Rectal smooth muscle tissue (tissue), 1 donor: ENCODE measurements around the gene LDLRAD4.

Experiments
- H3K27ac ChIP-seq: one replicate; pipeline ENCODE4 v1.7.0; 2013; ENCODE audit warnings: low read depth, low read length, inconsistent platforms
- H3K27me3 ChIP-seq: one replicate; pipeline ENCODE4 v1.7.0; 2013; ENCODE audit warnings: low read length; ENCODE audit not compliant: control insufficient read depth, insufficient read depth
- H3K36me3 ChIP-seq: one replicate; pipeline ENCODE4 v1.7.0; 2013; ENCODE audit warnings: low read length; ENCODE audit not compliant: control insufficient read depth, insufficient read depth
- H3K4me1 ChIP-seq: one replicate; pipeline ENCODE4 v1.7.0; 2013; ENCODE audit warnings: low read length; ENCODE audit not compliant: control insufficient read depth, insufficient read depth
- H3K4me3 ChIP-seq: one replicate; pipeline ENCODE4 v1.7.0; 2013; ENCODE audit warnings: low read length
- H3K9ac ChIP-seq: one replicate; pipeline ENCODE4 v1.7.0; 2013; ENCODE audit warnings: low read length

LDLRAD4 gene

GRCh38 chr18:13207294-13207693 lies 11.3 kb upstream of the LDLRAD4 start:
- H3K4me1 ChIP-seq: no peaks in the 10 kb centered on the region
- H3K4me3 ChIP-seq: no peak overlapping the region
- H3K27ac ChIP-seq: no peak overlapping the region
- H3K27me3 ChIP-seq: no peaks in the 10 kb centered on the region
- H3K9ac ChIP-seq: no peak overlapping the region
- no peaks in the 10 kb centered on the region for H3K36me3 ChIP-seq

GRCh38 chr18:13211534-13211933 lies 7.0 kb upstream of the LDLRAD4 start:
- no peak overlapping the region for H3K27ac ChIP-seq
- H3K27me3 ChIP-seq: no peaks in the 10 kb centered on the region
- no peak overlapping the region for H3K4me3 ChIP-seq
- H3K9ac ChIP-seq: no peak overlapping the region
- H3K36me3 ChIP-seq: no peaks in the 10 kb centered on the region
- H3K4me1 ChIP-seq: peaks cover 2% of the 10 kb centered on the region

- no peak overlapping the region for H3K4me3 ChIP-seq
- no peak overlapping the region for H3K9ac ChIP-seq
- no peaks in the 10 kb centered on the region for H3K36me3 ChIP-seq
- H3K27me3 ChIP-seq: no peaks in the 10 kb centered on the region
- H3K4me1 ChIP-seq: peaks cover 2% of the 10 kb centered on the region
- H3K27ac ChIP-seq: no peak overlapping the region
Observed at GRCh38 chr18:13213036-13213795, 5.3 kb upstream of the LDLRAD4 start.

GRCh38 chr18:13214609-13215008 lies 4.0 kb upstream of the LDLRAD4 start:
- H3K9ac ChIP-seq: no peak overlapping the region
- H3K4me1 ChIP-seq: peaks cover 7% of the 10 kb centered on the region
- no peaks in the 10 kb centered on the region for H3K36me3 ChIP-seq
- no peak overlapping the region for H3K4me3 ChIP-seq
- no peaks in the 10 kb centered on the region for H3K27me3 ChIP-seq
- no peak overlapping the region for H3K27ac ChIP-seq

GRCh38 chr18:13216092-13216582 lies 2.4 kb upstream of the LDLRAD4 start:
- Histone ChIP-seq H3K27ac (no peak overlapping the region), H3K9ac (no peak overlapping the region), H3K4me3 (no peak overlapping the region), H3K36me3 (no peaks in the 10 kb centered on the region), H3K4me1 (peaks cover 14% of the 10 kb centered on the region), H3K27me3 (no peaks in the 10 kb centered on the region)

GRCh38 chr18:13216711-13217465 lies 1.7 kb upstream of the LDLRAD4 start:
- Histone ChIP-seq H3K9ac (no peak overlapping the region), H3K27me3 (no peaks in the 10 kb centered on the region), H3K4me3 (peak overlapping the region; percentile 75), H3K36me3 (no peaks in the 10 kb centered on the region), H3K27ac (no peak overlapping the region), H3K4me1 (peaks cover 21% of the 10 kb centered on the region)

GRCh38 chr18:13217466-13217961 lies 1.0 kb upstream of the LDLRAD4 start:
- peaks cover 25% of the 10 kb centered on the region for H3K4me1 ChIP-seq
- H3K9ac ChIP-seq: no peak overlapping the region
- peak overlapping the region; percentile 75 for H3K4me3 ChIP-seq
- no peaks in the 10 kb centered on the region for H3K36me3 ChIP-seq
- no peaks in the 10 kb centered on the region for H3K27me3 ChIP-seq
- peak overlapping the region; percentile 75 for H3K27ac ChIP-seq

GRCh38 chr18:13217971-13218367 lies 591 bp upstream of the LDLRAD4 start:
- H3K27me3 ChIP-seq: no peaks in the 10 kb centered on the region
- no peaks in the 10 kb centered on the region for H3K36me3 ChIP-seq
- peak overlapping the region; percentile 75 for H3K27ac ChIP-seq
- peak overlapping the region; percentile 75 for H3K4me3 ChIP-seq
- peaks cover 29% of the 10 kb centered on the region for H3K4me1 ChIP-seq
- H3K9ac ChIP-seq: no peak overlapping the region

- Histone ChIP-seq H3K27me3 (no peaks in the 10 kb centered on the region), H3K36me3 (no peaks in the 10 kb centered on the region), H3K9ac (peak overlapping the region; percentile 38), H3K27ac (peak overlapping the region; percentile 75), H3K4me1 (peaks cover 39% of the 10 kb centered on the region), H3K4me3 (peak overlapping the region; percentile 75)
Observed at GRCh38 chr18:13218997-13219396, 437 bp downstream of the LDLRAD4 start.

- no peaks in the 10 kb centered on the region for H3K27me3 ChIP-seq
- H3K27ac ChIP-seq: no peak overlapping the region
- H3K4me3 ChIP-seq: peak overlapping the region; percentile 75
- no peaks in the 10 kb centered on the region for H3K36me3 ChIP-seq
- H3K4me1 ChIP-seq: peaks cover 41% of the 10 kb centered on the region
- H3K9ac ChIP-seq: no peak overlapping the region
Observed at GRCh38 chr18:13219593-13220159, 1.1 kb downstream of the LDLRAD4 start.

GRCh38 chr18:13220361-13220991 lies 1.9 kb downstream of the LDLRAD4 start:
- Histone ChIP-seq H3K4me1 (peaks cover 41% of the 10 kb centered on the region), H3K4me3 (no peak overlapping the region), H3K36me3 (no peaks in the 10 kb centered on the region), H3K9ac (no peak overlapping the region), H3K27me3 (no peaks in the 10 kb centered on the region), H3K27ac (peak overlapping the region; percentile 41)
